ENCODE results near the gene UGGT1.

The UGGT1 gene

DNA sequence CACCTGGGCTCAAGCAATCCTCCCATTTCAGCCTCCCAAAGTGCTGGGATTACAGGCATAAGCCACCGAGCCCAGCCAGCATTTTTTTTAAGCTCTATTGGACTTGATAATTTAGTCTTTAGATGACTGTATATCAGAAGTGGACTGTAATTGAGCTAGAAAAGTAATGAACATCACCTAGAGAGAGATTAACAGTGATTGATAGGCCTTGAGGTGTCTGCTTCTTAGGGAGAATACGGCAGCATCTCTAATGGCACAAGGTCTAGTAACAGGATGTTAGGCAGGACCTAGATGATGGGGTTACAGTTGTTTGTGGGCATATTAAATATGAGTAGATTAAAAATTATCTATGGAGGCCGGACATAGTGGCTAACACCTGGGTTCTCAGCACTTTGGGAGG lies 17.7 kb upstream of the UGGT1 start:
- DNase-seq (ENCODE audit: insufficient read length) (no peak), FAIRE-seq (no peak)

DNA sequence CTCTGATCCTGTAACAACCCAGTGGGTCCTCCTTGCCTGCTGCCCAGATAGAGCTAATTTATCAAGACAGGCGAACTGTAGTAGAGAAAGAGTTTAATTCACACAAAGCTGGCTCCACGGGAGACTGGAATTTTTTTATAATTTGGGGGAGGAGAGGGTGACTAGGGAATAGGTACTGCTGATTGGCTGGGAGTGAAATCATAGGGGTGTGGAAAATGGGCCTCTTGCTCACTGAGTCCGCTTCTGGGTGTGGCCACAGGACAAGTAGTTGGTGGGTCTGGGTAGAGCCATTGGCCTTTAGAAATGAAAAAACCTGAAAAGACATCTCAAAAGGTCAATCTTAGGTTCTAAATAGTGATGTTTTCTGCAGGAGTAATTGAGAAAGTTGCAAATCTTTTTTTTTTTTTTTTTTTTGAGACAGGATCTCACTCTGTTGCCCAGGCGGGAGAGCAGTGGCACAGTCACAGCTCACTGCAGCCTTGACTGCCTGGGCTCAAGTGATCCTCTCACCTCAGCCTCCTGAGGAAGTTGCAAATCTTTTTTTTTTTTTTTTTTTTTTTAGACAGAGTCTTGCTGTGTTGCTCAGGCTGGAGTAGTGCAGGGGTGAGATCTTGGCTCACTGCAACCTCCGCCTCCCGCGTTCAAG lies 14.4 kb upstream of the UGGT1 start:
- TF ChIP-seq POLR2AphosphoS5 (IDR thresholded peaks at IDR 0.05; ENCODE audit: low read depth, low read length) = no peak
- TF ChIP-seq TAF1 (IDR thresholded peaks at IDR 0.05; ENCODE audit: borderline replicate concordance, low read depth, low read length) = no peak
- TF ChIP-seq POLR2A (IDR thresholded peaks at IDR 0.05; ENCODE audit: low read depth, low read length) = no peak
- FAIRE-seq (no peak), DNase-seq (ENCODE audit: insufficient read length) (no peak)

More for the DNA sequence above, 17.7 kb upstream of the UGGT1 start:
- TF ChIP-seq TAF1 (IDR thresholded peaks at IDR 0.05; ENCODE audit: borderline replicate concordance, low read depth, low read length) (no peak), POLR2AphosphoS5 (IDR thresholded peaks at IDR 0.05; ENCODE audit: low read depth, low read length) (no peak), POLR2A (IDR thresholded peaks at IDR 0.05; ENCODE audit: low read depth, low read length) (no peak)

DNA sequence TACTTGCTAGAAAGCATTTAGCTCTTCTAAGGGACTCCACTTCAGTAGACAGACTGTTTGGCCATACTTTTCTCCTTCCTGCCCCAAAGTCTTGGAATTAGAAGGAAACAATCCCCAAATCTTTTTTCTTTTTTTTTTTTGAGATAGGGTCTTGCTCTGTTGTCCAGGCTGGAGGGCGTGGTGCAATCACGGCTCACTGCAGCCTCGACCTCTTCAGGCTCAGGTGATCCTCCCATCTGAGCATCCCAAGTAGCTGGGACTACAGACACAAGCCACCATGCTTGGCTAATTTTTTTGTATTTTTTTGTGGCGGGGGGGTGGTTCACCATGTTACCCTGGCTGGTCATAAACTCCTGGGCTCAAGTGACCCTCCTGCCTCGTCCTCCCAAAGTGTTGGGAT lies 6.2 kb upstream of the UGGT1 start:
- TF ChIP-seq TAF1 (IDR thresholded peaks at IDR 0.05; ENCODE audit: borderline replicate concordance, low read depth, low read length) = no peak
- TF ChIP-seq POLR2A (IDR thresholded peaks at IDR 0.05; ENCODE audit: low read depth, low read length) = no peak
- TF ChIP-seq POLR2AphosphoS5 (IDR thresholded peaks at IDR 0.05; ENCODE audit: low read depth, low read length) = no peak
- DNase-seq (ENCODE audit: insufficient read length) (no peak), FAIRE-seq (no peak)

DNA sequence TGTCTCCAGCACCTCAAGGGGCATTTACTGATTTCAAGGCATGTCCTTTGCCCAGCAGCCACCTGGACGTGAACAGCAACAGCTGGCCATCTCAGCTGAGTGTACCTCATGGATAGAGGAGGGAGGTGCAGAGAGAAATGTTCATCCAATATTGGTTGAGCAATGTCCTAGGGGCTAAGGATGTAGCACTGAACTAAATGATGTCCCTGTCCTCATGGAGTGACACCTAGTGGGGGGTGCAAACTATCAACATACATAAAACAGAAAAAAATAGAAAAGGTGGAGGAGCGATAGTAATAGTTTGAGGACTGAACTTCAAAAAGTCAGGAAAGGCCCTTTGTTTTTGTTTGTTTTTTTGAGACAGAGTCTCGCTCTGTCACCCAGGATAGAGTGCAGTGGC lies 4.8 kb upstream of the UGGT1 start:
- DNase-seq (ENCODE audit: insufficient read length) = no peak
- FAIRE-seq = no peak
- no peak for TF ChIP-seq POLR2A (IDR thresholded peaks at IDR 0.05; ENCODE audit: low read depth, low read length)
- TF ChIP-seq POLR2AphosphoS5 (IDR thresholded peaks at IDR 0.05; ENCODE audit: low read depth, low read length) = no peak
- TF ChIP-seq TAF1 (IDR thresholded peaks at IDR 0.05; ENCODE audit: borderline replicate concordance, low read depth, low read length) = no peak

DNA sequence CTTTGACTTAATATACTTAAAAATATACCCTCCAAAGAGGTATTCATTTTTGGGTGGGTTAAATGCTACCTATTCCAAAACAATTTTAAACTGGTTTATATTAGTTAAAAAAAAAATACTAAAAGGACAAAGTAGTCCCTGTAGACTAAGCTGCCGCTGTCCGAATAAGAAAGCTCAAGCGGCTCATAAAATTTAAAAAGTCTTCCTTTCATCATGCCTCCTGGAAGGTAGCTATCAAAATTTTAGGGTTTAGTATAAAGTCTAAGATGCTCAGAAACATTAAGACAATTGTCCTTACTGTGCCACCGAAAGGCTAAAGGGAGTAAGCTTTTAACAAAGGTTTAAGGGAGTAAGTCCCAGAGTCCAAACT lies 440 bp upstream of the UGGT1 start:
- no peak for DNase-seq (ENCODE audit: insufficient read length)
- no peak for TF ChIP-seq POLR2AphosphoS5 (IDR thresholded peaks at IDR 0.05; ENCODE audit: low read depth, low read length)
- no peak for TF ChIP-seq TAF1 (IDR thresholded peaks at IDR 0.05; ENCODE audit: borderline replicate concordance, low read depth, low read length)
- no peak for TF ChIP-seq POLR2A (IDR thresholded peaks at IDR 0.05; ENCODE audit: low read depth, low read length)
- no peak for FAIRE-seq

DNA sequence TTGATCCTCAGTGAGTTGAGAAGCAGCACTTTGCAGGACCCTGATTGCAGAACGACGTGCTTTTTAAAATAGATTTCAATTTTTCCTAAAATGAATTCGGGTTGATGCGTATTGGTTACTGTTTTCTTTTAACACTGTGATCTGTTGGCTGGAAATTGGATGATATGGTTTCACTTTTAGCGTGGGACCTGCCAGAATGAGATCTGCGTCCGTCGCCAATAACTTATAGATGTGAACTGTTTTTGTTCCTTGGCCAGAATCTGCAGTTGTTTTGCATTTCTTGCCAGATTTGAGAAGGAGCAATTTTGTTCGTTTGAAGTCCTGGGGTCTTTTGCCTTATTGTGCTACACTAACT lies 703 bp downstream of the UGGT1 start:
- TF ChIP-seq TAF1 (IDR thresholded peaks at IDR 0.05; ENCODE audit: borderline replicate concordance, low read depth, low read length) = no peak
- no peak for TF ChIP-seq POLR2AphosphoS5 (IDR thresholded peaks at IDR 0.05; ENCODE audit: low read depth, low read length)
- TF ChIP-seq POLR2A (IDR thresholded peaks at IDR 0.05; ENCODE audit: low read depth, low read length) = no peak
- FAIRE-seq (no peak), DNase-seq (ENCODE audit: insufficient read length) (no peak)

DNA sequence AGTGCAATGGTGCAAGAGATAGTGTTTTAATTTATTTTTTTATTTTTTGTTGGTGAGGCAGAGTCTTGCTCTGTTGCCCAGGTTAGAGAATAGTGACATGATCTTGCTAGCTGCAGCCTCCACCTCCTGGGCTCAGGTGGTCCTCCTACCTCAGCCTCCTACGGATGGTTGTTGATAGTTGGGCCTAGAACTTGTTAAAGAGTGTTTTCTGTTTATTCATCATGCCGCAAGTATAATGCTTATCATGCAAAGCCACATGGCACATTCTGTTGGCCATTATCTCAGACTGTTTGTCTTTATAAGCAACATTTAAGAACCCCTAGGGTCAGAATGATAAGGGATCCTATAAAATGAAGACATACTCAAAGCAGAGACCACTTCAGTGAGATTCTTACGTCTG lies 1.7 kb downstream of the UGGT1 start:
- no peak for FAIRE-seq
- no peak for TF ChIP-seq POLR2A (IDR thresholded peaks at IDR 0.05; ENCODE audit: low read depth, low read length)
- TF ChIP-seq POLR2AphosphoS5 (IDR thresholded peaks at IDR 0.05; ENCODE audit: low read depth, low read length) = no peak
- no peak for DNase-seq (ENCODE audit: insufficient read length)

DNA sequence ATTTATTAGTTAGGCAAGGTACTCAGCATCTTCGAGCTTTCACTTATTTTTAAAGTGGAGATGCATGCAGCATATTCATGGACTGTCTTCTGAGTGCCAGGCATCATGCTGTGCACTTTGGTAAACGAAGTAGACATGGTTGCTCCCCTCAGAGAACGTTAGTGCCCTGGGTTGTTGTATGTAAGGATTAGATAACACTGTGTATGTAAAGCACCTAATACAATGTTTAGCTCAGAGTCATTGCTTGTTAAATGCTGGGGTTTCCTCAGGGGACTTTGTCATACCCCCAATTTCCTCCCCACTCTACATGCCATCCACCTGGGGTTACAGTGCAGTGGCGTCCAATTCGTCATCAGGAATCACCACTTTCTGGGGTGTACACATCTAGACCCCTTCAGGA lies 2.8 kb downstream of the UGGT1 start:
- no peak for TF ChIP-seq POLR2AphosphoS5 (IDR thresholded peaks at IDR 0.05; ENCODE audit: low read depth, low read length)
- TF ChIP-seq TAF1 (IDR thresholded peaks at IDR 0.05; ENCODE audit: borderline replicate concordance, low read depth, low read length) = no peak
- no peak for TF ChIP-seq POLR2A (IDR thresholded peaks at IDR 0.05; ENCODE audit: low read depth, low read length)
- DNase-seq (ENCODE audit: insufficient read length) (no peak), FAIRE-seq (no peak)

DNA sequence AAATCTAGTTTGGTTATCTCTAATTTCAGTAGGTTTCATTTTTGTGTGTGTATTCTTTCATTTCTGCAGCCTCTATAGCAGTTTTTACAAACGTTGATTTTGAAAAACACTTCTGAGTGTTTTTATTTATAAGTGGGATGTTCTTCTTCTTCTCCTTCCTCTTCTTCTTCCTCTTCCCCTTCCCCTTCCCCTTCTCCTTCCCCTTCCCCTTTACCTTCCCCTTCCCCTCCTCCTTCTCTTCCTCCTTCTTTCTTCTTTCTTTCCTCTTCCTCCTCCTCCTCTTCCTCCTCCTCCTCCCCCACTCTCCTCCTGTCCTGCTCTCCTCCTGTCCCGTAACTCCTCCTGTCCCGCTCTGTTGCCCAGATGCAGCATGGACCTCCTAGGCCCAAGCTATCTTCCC lies 4.2 kb downstream of the UGGT1 start:
- DNase-seq (ENCODE audit: insufficient read length) (no peak), FAIRE-seq (no peak)
- TF ChIP-seq TAF1 (IDR thresholded peaks at IDR 0.05; ENCODE audit: borderline replicate concordance, low read depth, low read length) = no peak
- no peak for TF ChIP-seq POLR2AphosphoS5 (IDR thresholded peaks at IDR 0.05; ENCODE audit: low read depth, low read length)
- no peak for TF ChIP-seq POLR2A (IDR thresholded peaks at IDR 0.05; ENCODE audit: low read depth, low read length)

DNA sequence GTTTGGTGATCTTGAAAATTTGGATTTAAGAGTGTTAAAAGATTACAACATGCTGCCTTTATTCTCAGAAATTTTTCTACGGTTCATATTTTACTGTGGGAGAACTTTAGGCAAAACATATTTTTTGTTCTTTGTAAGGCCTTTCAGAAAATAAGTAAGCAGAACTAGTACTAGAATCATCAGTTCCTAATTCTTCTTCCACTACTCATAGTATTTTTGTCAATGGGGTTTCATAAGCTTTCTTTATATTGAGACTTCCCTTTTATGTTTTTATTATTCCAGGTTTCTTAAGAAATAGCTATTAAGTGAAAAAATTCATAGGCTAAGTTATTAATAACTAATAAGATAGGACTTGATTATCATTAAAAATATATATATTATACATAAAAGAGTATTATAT lies 12.4 kb downstream of the UGGT1 start:
- FAIRE-seq (no peak), DNase-seq (ENCODE audit: insufficient read length) (no peak)
- TF ChIP-seq TAF1 (IDR thresholded peaks at IDR 0.05; ENCODE audit: borderline replicate concordance, low read depth, low read length) (no peak), POLR2A (IDR thresholded peaks at IDR 0.05; ENCODE audit: low read depth, low read length) (no peak), POLR2AphosphoS5 (IDR thresholded peaks at IDR 0.05; ENCODE audit: low read depth, low read length) (no peak)

DNA sequence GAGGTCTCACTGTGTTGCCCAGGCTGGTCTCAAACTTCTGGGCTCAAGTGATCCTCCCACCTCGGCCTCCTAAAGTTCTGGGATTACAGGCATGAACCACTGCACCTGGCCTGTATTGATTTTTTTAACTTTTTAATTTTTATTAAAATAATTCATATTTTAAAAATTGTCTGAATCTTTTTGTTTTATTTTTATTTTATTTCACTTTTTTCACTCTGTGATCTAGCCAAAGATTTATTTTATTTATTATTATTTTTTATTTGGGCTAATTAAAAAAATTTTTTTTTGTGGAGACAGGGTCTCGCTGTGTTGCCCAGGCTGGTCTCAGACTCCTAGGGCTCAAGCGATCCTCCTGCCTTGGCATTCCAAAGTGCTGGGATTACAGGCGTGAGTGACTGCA lies 14.1 kb downstream of the UGGT1 start:
- FAIRE-seq (no peak), DNase-seq (ENCODE audit: insufficient read length) (no peak)
- TF ChIP-seq TAF1 (IDR thresholded peaks at IDR 0.05; ENCODE audit: borderline replicate concordance, low read depth, low read length) (no peak), POLR2A (IDR thresholded peaks at IDR 0.05; ENCODE audit: low read depth, low read length) (no peak), POLR2AphosphoS5 (IDR thresholded peaks at IDR 0.05; ENCODE audit: low read depth, low read length) (no peak)

DNA sequence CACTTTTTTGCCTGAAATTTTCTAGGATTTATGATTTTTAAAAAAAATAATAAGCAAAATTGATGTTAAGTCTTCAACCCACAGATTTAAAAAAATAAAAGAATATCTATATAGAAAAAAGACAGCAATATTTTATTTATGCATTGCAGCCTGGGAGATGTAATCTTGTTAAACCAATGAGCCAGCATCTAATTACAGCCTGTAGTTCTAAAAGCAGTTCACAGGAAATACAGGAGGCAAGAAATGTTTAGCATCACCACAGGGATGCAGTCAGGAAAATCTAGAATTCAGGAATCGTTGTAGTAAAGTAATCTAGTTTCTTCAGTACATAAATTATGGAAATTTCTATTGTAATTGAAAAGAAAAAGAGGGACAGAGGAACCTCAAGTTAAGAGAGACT lies 17.2 kb downstream of the UGGT1 start:
- FAIRE-seq = no peak

DNA sequence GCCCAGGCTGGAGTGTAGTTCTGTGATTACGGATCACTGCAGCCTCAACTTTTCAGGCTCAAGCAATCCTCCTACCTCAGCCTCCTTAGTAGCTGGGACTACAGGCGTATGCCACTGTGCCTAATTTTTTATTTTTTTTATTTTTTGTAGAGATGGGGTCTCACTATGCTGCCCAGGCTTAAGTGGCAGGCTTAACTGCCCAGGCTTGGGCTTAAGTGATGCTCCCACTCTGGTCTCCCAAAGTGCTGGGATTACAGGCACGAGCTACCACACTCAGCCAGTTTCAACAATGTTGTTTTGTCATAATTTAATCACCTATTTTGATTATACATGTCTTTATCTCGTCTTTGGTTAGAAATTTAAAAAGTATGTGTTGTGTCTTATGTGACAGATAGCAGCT lies 18.2 kb downstream of the UGGT1 start:
- no peak for FAIRE-seq

More for the DNA sequence above, 17.2 kb downstream of the UGGT1 start:
- TF ChIP-seq TAF1 (IDR thresholded peaks at IDR 0.05; ENCODE audit: borderline replicate concordance, low read depth, low read length) = no peak
- TF ChIP-seq POLR2A (IDR thresholded peaks at IDR 0.05; ENCODE audit: low read depth, low read length) = no peak
- TF ChIP-seq POLR2AphosphoS5 (IDR thresholded peaks at IDR 0.05; ENCODE audit: low read depth, low read length) = no peak
- no peak for DNase-seq (ENCODE audit: insufficient read length)

More for the DNA sequence above, 18.2 kb downstream of the UGGT1 start:
- DNase-seq (ENCODE audit: insufficient read length) = no peak
- no peak for TF ChIP-seq POLR2A (IDR thresholded peaks at IDR 0.05; ENCODE audit: low read depth, low read length)
- TF ChIP-seq TAF1 (IDR thresholded peaks at IDR 0.05; ENCODE audit: borderline replicate concordance, low read depth, low read length) = no peak
- no peak for TF ChIP-seq POLR2AphosphoS5 (IDR thresholded peaks at IDR 0.05; ENCODE audit: low read depth, low read length)

Data from GM12892 (cell line).